IMR-90 (cell line): Measurements from ENCODE around the gene MYBPH. TPM values are rescaled to one million over a fixed set of nuclear protein-coding genes. Genes with fewer than 3 reads are reported as not detected.

ENCODE experiments used
- ATAC-seq: fragments of 200-7000 bp; cut with Tn5 transposase; 2 replicates; pipeline ENCODE4 v1.9.1; 2020; ENCODE audit warnings: low read depth, mild to moderate bottlenecking, moderate library complexity
- BruUV-seq: library from RNA; stranded (reverse); fragments of 400-500 nt; replicated peaks from 2 replicates; lab custom pipeline; 2021; lab: Mats Ljungman, UMichigan
- CTCF ChIA-PET: fragments of 300-600 bp; formaldehyde crosslinking; extraction: SDS; loops from one replicate; lab custom pipeline; 2021; ENCODE audit warnings: antibody characterized with exemption; lab: Yijun Ruan, JAX
- POLR2A ChIA-PET: fragments of 300-600 bp; sonication (Branson Sonifier 250); formaldehyde crosslinking; loops from one replicate; lab custom pipeline; 2022; ENCODE audit warnings: antibody characterized with exemption; ENCODE audit not compliant: unreplicated experiment; lab: Charles Lee
- DNase-seq: peaks from one replicate; pipeline ENCODE4 v3.0.0; 2013
- H2AFZ ChIP-seq: replicated peaks from 2 replicates; pipeline ENCODE3; 2013; ENCODE audit warnings: low read length, mild to moderate bottlenecking; ENCODE audit not compliant: poor library complexity
- H2AK5ac ChIP-seq: 2 replicates; pipeline ENCODE4 v1.6.1; 2013; ENCODE audit warnings: low read depth, low read length, inconsistent platforms
- H2AK9ac ChIP-seq: replicated peaks from 2 replicates; pipeline ENCODE3; 2013; ENCODE audit warnings: mild to moderate bottlenecking, low read depth, low read length, moderate library complexity; ENCODE audit not compliant: poor library complexity
- H2BK120ac ChIP-seq: 2 replicates; pipeline ENCODE4 v1.6.1; 2013; ENCODE audit warnings: low read depth, low read length, inconsistent platforms
- H2BK15ac ChIP-seq: 3 replicates; pipeline ENCODE4 v1.6.1; 2013; ENCODE audit warnings: low read depth, low read length, inconsistent platforms
- H2BK20ac ChIP-seq: 2 replicates; pipeline ENCODE4 v1.6.1; 2013; ENCODE audit warnings: low read depth, mild to moderate bottlenecking, inconsistent platforms, low read length, moderate library complexity
- H2BK5ac ChIP-seq: 2 replicates; pipeline ENCODE4 v1.6.1; 2013; ENCODE audit warnings: mild to moderate bottlenecking, low read depth, low read length, inconsistent platforms; ENCODE audit not compliant: poor library complexity, severe bottlenecking
- H3K14ac ChIP-seq: replicated peaks from 2 replicates; pipeline ENCODE4 v1.6.1; 2013; ENCODE audit warnings: low read depth, low read length, inconsistent platforms
- H3K18ac ChIP-seq: 2 replicates; pipeline ENCODE4 v1.6.1; 2013; ENCODE audit warnings: low read depth, low read length, control low read depth
- H3K23ac ChIP-seq: 2 replicates; pipeline ENCODE4 v1.6.1; 2013; ENCODE audit warnings: low read depth, low read length, inconsistent platforms
- H3K27ac ChIP-seq: 2 replicates; pipeline ENCODE4 v1.5.1; 2013; ENCODE audit warnings: mild to moderate bottlenecking, control low read depth, low read length; ENCODE audit not compliant: insufficient read depth
- H3K27me3 ChIP-seq: 2 replicates; pipeline ENCODE4 v1.6.1; 2013; ENCODE audit warnings: low read length; ENCODE audit not compliant: control insufficient read depth, insufficient read depth
- H3K36me3 ChIP-seq: 2 replicates; pipeline ENCODE4 v1.6.1; 2013; ENCODE audit warnings: low read length, mixed read lengths; ENCODE audit not compliant: control insufficient read depth, insufficient read depth
- H3K4ac ChIP-seq: 2 replicates; pipeline ENCODE4 v1.6.1; 2013; ENCODE audit warnings: low read depth, low read length, inconsistent platforms
- H3K4me1 ChIP-seq: 2 replicates; pipeline ENCODE4 v1.6.1; 2013; ENCODE audit warnings: low read length, mixed read lengths; ENCODE audit not compliant: control insufficient read depth, insufficient read depth
- H3K4me2 ChIP-seq: 2 replicates; pipeline ENCODE4 v1.6.1; 2013; ENCODE audit warnings: low read depth, mild to moderate bottlenecking, control low read depth, low read length, moderate library complexity
- H3K4me3 ChIP-seq: 2 replicates; pipeline ENCODE4 v1.5.1; 2013; ENCODE audit warnings: low read depth, mild to moderate bottlenecking, control low read depth, low read length, moderate library complexity; ENCODE audit not compliant: insufficient read depth
- H3K56ac ChIP-seq: 2 replicates; pipeline ENCODE4 v1.6.1; 2013; ENCODE audit warnings: low read length, inconsistent platforms; ENCODE audit not compliant: insufficient read depth; ENCODE audit errors: extremely low read depth
- H3K79me1 ChIP-seq, 2 experiments: 2 replicates each; pipeline ENCODE4 v1.6.1; 2013; ENCODE audit warnings: low read length in 2 of 2, inconsistent platforms in 1 of 2, low read depth in 1 of 2
- H3K9ac ChIP-seq: 2 replicates; pipeline ENCODE4 v1.6.1; 2013; ENCODE audit warnings: low read depth, low read length, control low read depth
- H3K9me1 ChIP-seq: 2 replicates; pipeline ENCODE4 v1.6.1; 2013; ENCODE audit warnings: low read length, inconsistent platforms; ENCODE audit not compliant: insufficient read depth
- H3K9me3 ChIP-seq: 2 replicates; pipeline ENCODE4 v1.6.1; 2013; ENCODE audit warnings: low read length; ENCODE audit not compliant: control insufficient read depth, insufficient read depth
- H4K20me1 ChIP-seq: 2 replicates; pipeline ENCODE4 v1.6.1; 2013; ENCODE audit warnings: low read length, inconsistent platforms; ENCODE audit not compliant: insufficient read depth
- H4K5ac ChIP-seq: 2 replicates; pipeline ENCODE4 v1.6.1; 2013; ENCODE audit warnings: mild to moderate bottlenecking, low read depth, low read length, control low read depth
- H4K8ac ChIP-seq, 2 experiments: 2 replicates each; pipeline ENCODE4 v1.6.1; 2013; ENCODE audit warnings: low read depth in 2 of 2, low read length in 2 of 2, control low read depth in 1 of 2, inconsistent platforms in 1 of 2
- H4K91ac ChIP-seq: 2 replicates; pipeline ENCODE4 v1.6.1; 2013; ENCODE audit warnings: low read depth, low read length, inconsistent platforms; ENCODE audit not compliant: insufficient read depth
- CHD1 ChIP-seq: IDR thresholded peaks from 2 replicates; pipeline ENCODE4 v1.6.1; 2012; ENCODE audit warnings: low read depth, low read length, improper control_type of control experiment
- CTCF ChIP-seq: conservative IDR thresholded peaks from 2 replicates; pipeline ENCODE4 v1.5.1; 2012; ENCODE audit warnings: mild to moderate bottlenecking, low read depth, low read length, improper control_type of control experiment
- ELK1 ChIP-seq: fragments of 150-350 bp; IDR thresholded peaks from 2 replicates; pipeline ENCODE4 v1.6.1; 2016; ENCODE audit warnings: low read depth, mild to moderate bottlenecking, low read length, moderate library complexity, borderline replicate concordance
- FOS ChIP-seq: fragments of 150-350 bp; IDR thresholded peaks from 2 replicates; pipeline ENCODE4 v1.6.1; 2016; ENCODE audit warnings: low read depth, low read length
- MAZ ChIP-seq: IDR thresholded peaks from 2 replicates; pipeline ENCODE4 v1.6.1; 2012; ENCODE audit warnings: low read depth, mild to moderate bottlenecking, low read length, improper control_type of control experiment, moderate library complexity, borderline replicate concordance
- MXI1 ChIP-seq: IDR thresholded peaks from 2 replicates; pipeline ENCODE4 v1.6.1; 2012; ENCODE audit warnings: low read depth, mild to moderate bottlenecking, low read length, moderate library complexity, borderline replicate concordance
- POLR2A ChIP-seq: IDR thresholded peaks from 2 replicates; pipeline ENCODE4 v1.6.1; 2012; ENCODE audit warnings: mild to moderate bottlenecking, low read depth, low read length
- RFX5 ChIP-seq: IDR thresholded peaks from 2 replicates; pipeline ENCODE4 v1.8.0; 2012; ENCODE audit warnings: low read depth, mild to moderate bottlenecking, low read length, moderate library complexity
- SMC3 ChIP-seq: fragments of 150-350 bp; IDR thresholded peaks from 2 replicates; pipeline ENCODE4 v1.6.1; 2016; ENCODE audit warnings: low read depth, mild to moderate bottlenecking, antibody characterized with exemption, low read length, moderate library complexity
- WGBS, 2 experiments: methylation state at CpG; one replicate each; pipeline versions ENCODE4 v1.1.5 to v1.1.7; 2013; ENCODE audit warnings: missing lambda C conversion rate in 2 of 2; ENCODE audit not compliant: insufficient read length in 1 of 2; ENCODE audit errors: extremely low coverage in 2 of 2; 5-methylcytosine and 5-hydroxymethylcytosine counted together
- dilution Hi-C: fragments of 300-500 bp; cut with HindIII; formaldehyde crosslinking; loops from one replicate; pipeline ENCODE4 v1.14.3; 2018; ENCODE audit warnings: low sequenced_read_pairs; ENCODE audit not compliant: unreplicated experiment
- in situ Hi-C: fragments of 300-500 bp; cut with MboI; formaldehyde crosslinking; loops from 3 replicates; pipeline ENCODE4 v1.14.3; 2019; ENCODE audit warnings: low sequenced_read_pairs, inconsistent platforms, mixed read lengths
- intact Hi-C: fragments of 100-400 bp; cut with micrococcal nuclease; formaldehyde crosslinking; loops from 2 replicates; pipeline ENCODE4 v1.10.0; 2022
- polyA plus RNA-seq, 3 experiments: library from polyadenylated mRNA; depleted of rRNA; stranded (reverse); fragments of >200 nt; gene quantifications; 2 replicates each; pipeline ENCODE4 v1.2.3, GENCODE V29; 2012; ENCODE audit warnings: low replicate concordance in 1 of 3
- total RNA-seq: library from RNA; depleted of rRNA; stranded (reverse); fragments of >200 nt; gene quantifications from 2 replicates; pipeline ENCODE4 v1.2.3, GENCODE V29; 2012
- TF ChIP-seq, protein P1 (sequence below): fragments of 150-350 bp; IDR thresholded peaks from 2 replicates; pipeline ENCODE4 v1.6.1; 2017; ENCODE audit warnings: mild to moderate bottlenecking, antibody characterized with exemption, low read length, low read depth

MYBPH gene
- total and polyA plus RNA-seq, 2 of the 4 experiments (the other 2 are of a cell fraction): not detected

DNA sequence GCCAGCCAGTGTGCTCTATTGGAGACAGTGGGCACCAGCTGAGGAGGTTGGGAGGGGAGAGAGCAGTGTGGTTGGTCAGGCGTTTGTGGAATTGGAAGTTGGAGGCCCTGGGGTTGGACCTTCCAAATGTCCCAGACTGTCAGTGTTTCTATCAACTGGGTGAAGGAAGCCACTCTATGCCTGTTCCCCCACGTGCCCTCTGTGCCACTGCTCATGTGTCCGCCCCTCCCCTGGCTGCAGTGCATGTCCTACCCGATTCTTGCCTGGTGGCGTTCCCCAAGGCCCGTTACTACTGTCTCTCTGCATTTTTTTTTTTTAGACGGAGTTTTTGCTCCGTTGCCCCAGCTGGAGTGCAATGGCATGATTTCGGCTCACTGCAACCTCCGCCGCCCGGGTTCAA is 27.0 kb downstream of the MYBPH start:
- H2AK9ac ChIP-seq: no peak overlapping the region
- no peaks in the 10 kb centered on the region for H3K36me3 ChIP-seq
- H2BK15ac ChIP-seq: no peak overlapping the region
- no peak overlapping the region for H3K4ac ChIP-seq
- H4K91ac ChIP-seq: no peak overlapping the region
- no peak overlapping the region for H3K4me3 ChIP-seq
- no peaks in the 10 kb centered on the region for H3K79me1 ChIP-seq
- ATAC-seq (no peak), DNase-seq (no peak)
- in situ Hi-C loops (no loop called here), intact Hi-C loops (no loop called here), dilution Hi-C loops (no loop called here)
- no peak overlapping the region for H3K9ac ChIP-seq
- H3K56ac ChIP-seq: no peak overlapping the region
- ChIA-PET CTCF (interaction anchor here (1.2 kb wide), 1 partner anchor 15 kb away, joined by 3 read pairs; no protein-coding TSS in a partner anchor), POLR2A (no interaction called here)
- H4K20me1 ChIP-seq: no peaks in the 10 kb centered on the region
- no peaks in the 10 kb centered on the region for H3K9me1 ChIP-seq
- peaks cover 2% of the 10 kb centered on the region; the same call in 1 of the 2 replicates for H3K4me1 ChIP-seq
- BruUV-seq: no TSS peak
- H2BK120ac ChIP-seq: no peak overlapping the region
- no peak overlapping the region for H4K8ac ChIP-seq
- no peak overlapping the region for H3K4me2 ChIP-seq
- no peak overlapping the region for H2BK5ac ChIP-seq
- H3K14ac ChIP-seq: no peak overlapping the region
- H3K23ac ChIP-seq: no peak overlapping the region
- H3K27ac ChIP-seq: no peak overlapping the region
- peaks cover under 1% of the 10 kb centered on the region; the same call in 1 of the 2 replicates for H3K9me3 ChIP-seq
- 85% methylated on average over 8 of the region's 12 CpGs; no CpG with 5 or more reads in 1 of the 2 experiments for WGBS, 2 experiments
- H2AFZ ChIP-seq: no peak overlapping the region
- H4K5ac ChIP-seq: no peak overlapping the region
- no peak overlapping the region for H2AK5ac ChIP-seq
- TF ChIP-seq CTCF (no peak), MAZ (no peak), RFX5 (no peak), FOS (no peak), MXI1 (no peak), POLR2A (no peak), SMC3 (no peak), ELK1 (no peak), CHD1 (no peak)
- TF ChIP-seq, protein P1, sequence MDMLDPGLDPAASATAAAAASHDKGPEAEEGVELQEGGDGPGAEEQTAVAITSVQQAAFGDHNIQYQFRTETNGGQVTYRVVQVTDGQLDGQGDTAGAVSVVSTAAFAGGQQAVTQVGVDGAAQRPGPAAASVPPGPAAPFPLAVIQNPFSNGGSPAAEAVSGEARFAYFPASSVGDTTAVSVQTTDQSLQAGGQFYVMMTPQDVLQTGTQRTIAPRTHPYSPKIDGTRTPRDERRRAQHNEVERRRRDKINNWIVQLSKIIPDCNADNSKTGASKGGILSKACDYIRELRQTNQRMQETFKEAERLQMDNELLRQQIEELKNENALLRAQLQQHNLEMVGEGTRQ: no peak
- H3K27me3 ChIP-seq: no peaks in the 10 kb centered on the region; the same call in 1 of the 2 replicates
- H3K18ac ChIP-seq: no peak overlapping the region
- no peak overlapping the region for H2BK20ac ChIP-seq
